HG02981 (cell line): Measurements from ENCODE around the gene ZNF474.
A peak's percentile ranks its signal among the peaks of the same experiment; 100 is the strongest.

Experiments used
- ATAC-seq: cut with Tn5 transposase; IDR thresholded peaks from one replicate; pipeline ENCODE4 v1.9.1; 2021; ENCODE audit warnings: mild to moderate bottlenecking, moderate library complexity; ENCODE audit not compliant: unreplicated experiment

The ZNF474 gene

DNA sequence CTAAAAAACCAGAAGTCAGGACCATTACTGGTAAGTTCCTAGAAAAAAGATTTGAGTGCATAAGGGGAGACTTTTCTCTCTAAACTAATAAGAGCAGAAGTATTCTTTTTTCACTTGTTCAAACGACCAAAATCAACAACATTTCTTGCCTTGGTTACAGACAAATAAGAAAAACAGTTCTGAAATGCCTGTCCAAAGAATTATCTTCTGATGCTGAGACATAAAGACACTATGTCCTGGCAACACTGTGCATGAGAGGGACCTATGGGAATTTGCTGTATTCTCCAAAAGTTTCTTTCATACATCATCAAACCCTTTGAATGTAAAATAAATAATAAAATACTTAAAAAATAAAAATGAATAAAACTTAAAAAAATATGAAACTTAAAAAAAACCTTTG is 50.4 kb downstream of the ZNF474 start:
- ATAC-seq: no peak

DNA sequence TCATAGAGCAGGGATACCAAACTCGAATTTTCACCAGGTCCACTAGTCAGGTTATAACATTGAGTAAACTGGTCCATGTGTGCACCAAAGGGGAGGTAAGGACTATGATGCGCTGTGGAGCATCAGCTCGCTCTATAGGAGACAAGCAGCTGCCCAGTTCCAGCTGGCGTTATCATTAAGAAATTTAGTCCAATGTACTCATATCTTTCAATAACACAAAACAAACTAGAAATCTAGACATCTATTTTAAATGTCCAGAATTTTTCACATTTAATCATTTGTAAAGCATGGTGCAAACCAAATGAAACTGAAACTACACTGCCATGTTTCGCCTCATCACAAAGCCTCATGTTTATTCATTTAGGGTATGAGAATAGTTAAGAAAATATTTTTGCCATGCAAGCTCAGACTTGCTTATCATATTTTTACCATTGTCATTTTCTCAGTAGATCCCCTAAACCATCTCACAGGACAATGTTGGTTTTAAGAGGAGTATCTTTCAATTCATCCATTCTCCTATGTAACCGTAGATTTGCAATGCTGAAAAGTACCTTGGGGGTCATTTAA is 50.9 kb downstream of the ZNF474 start:
- no peak for ATAC-seq

DNA sequence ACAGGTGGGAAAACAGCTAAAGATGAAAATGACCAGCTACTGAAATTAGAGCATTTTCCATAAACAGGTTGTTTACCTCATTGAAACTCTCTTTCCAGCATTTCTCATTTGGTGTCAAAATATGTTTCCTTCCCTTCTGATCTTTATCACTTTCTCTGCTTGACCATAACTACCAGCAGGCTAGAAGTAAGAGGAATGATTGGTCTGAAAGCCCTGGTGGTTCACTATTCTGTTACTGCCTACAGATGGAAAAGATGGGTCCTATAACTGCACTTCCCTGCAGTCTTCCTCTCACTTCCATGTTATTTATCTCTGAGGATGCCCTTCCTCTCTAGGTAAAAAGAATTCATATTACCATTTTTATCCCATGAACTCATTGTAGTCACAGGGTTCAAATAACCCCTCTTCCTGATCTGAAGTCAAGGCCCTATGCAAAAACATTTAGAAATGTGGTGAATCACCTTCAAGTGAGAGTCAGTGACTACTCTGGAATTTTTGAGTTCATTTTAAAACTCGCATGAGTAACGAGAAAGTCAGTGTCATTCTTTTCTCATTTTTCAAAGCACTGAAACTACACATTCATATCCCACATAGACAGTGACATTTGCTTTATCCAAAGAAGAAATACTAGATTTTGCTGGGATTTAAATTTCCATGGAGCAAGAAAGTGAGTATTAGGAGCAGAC is 51.7 kb downstream of the ZNF474 start:
- ATAC-seq: no peak

DNA sequence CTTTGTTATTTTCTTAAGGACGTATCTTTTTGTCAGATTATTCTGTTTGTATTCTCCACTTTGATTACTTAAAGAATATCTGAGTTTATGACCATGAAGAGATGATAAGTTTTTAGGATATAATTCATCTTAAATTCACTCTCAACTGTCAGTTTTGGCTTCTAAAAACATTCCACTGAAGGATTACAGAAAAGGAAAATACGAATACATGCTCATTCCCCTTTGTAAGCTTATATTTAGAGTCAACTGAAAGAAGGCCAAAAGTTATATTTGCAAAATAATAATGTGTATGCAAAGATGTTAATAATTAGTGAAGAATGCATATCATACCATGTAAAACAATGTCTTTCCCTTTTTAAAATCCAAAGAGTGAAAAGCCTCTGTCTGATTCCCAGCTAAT is 52.5 kb downstream of the ZNF474 start:
- ATAC-seq: no peak

DNA sequence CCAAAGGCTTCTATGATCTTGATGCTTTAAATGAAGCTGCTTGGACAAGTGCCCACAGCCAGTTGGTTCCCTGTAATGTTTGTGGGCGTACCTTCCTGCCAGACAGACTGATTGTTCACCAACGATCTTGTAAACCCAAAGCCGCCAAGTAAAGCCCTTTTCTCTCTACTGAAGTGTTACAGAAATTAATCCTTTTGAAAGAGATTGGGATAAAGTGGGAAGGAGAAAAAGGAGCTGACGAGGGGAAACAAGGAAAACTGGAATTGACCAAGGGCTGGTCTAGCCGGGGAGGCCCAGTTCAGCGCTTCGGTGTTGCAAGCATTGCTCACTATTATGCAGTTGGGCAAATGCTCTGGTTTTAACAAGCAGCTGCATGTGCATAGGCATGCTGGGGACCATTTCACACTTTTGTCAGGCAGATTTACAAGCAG is 53.2 kb downstream of the ZNF474 start:
- no peak for ATAC-seq

DNA sequence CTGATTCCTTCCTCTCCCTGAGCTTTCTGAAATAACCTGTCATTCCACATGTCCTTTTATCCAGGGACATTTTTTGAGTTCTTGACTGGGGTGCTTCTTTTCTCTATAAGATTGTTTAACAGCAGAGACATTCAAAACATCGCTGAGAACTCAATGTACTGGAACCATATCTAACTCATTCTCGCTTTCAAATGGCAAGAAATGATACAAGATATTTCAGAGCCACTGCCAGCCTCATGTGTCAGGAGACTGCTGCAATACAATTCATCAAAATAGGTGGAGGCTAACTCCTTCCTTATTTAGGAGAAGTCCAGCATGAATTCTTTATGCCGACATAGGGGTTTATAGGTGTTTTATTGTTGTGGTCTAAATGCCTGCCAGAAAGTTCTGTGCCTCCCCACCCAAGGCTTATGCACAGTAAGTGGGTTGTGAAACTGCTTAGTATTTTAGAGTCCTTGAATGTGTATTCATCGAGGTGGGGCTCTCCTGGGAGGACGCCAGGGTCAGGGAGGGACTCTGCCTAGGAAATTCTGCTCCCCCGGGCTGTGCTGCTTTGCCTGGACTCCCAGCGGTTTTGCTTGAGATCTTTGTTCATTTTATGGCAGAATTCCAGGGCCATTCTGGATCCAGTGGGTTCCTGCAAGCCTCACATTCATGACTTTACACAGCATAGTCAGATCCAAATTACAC is 53.9 kb downstream of the ZNF474 start:
- ATAC-seq: no peak

DNA sequence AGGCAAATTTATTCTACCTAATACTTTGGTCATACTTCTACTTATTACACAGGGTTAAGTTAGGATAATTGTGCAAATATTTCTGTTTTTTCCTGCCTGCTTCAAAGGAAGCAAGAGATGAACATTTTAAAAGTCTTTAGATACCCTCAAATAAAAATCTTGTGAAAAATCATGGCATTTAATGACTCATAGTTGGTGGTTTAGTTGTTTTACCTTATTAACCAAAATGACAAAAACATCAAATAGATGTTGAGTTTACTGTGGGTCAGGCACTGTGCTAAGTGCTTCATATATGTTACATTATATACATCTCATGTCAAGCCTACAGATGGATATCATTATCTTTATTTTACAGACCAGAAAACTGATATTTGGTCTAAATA is 54.4 kb downstream of the ZNF474 start:
- no peak for ATAC-seq

DNA sequence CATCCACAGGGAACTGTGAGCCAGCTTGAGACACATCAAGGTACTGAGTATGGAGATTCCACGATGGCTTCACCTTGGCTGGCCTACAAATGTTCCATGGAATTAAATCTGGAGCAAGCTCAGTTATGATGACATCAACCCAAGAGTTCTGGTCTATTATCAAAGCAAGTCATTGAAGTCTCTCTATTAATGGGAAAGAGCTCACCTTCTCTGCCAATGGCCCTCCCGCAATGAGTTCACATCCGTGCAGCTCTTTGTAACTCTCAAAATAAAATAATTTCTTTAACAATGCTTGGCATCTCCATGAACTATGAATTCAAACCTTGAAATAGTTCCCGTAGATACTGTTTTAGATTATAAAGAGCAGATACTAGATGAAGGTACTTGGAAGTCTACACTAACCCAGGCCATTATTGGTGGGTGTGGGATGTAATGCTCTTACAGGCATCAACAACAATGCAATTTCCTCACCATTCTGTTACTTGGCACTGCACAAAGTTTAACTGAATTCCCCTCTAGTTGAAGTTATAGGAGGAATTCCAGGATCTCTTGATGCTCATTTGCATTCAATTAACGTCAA is 55.4 kb downstream of the ZNF474 start:
- no peak for ATAC-seq

DNA sequence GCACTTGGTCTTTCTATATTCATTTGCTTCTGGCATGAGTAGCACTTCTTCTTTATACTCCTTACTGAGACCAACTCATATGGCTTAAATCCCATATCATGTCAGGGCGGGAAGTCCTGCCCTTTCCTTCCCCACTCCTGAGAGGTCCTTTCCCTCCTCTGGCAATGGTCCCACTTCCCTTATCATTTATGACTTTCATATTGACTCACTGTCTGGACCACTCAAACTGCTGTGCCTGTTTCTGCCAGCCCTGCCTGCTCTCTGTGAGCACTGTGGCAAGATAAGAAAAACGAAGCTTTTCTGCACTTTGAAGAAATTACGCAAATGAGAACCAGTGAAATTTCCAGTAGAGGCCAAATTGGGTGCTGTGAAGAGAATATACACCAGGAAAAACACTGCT is 58.1 kb downstream of the ZNF474 start:
- no peak for ATAC-seq

DNA sequence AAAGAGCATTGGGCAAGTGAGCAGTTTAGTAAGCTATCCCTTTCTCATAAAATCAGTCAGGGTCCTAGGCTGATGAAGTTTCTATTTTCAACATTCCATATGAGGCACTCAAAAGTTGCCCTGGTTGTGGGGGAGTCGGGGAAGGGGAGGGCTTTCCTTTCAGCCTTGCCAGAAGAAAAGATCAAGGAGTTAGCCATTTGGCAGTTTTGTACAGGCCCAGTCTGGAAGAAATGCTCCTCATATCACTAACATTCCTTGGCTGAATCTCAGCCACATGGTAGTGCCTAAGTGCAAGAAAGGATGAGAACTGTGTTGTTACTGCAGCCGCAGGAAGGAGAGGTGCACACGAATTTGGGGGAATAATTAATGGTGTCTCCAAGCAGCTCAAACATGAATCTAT is 60.8 kb downstream of the ZNF474 start:
- no peak for ATAC-seq

DNA sequence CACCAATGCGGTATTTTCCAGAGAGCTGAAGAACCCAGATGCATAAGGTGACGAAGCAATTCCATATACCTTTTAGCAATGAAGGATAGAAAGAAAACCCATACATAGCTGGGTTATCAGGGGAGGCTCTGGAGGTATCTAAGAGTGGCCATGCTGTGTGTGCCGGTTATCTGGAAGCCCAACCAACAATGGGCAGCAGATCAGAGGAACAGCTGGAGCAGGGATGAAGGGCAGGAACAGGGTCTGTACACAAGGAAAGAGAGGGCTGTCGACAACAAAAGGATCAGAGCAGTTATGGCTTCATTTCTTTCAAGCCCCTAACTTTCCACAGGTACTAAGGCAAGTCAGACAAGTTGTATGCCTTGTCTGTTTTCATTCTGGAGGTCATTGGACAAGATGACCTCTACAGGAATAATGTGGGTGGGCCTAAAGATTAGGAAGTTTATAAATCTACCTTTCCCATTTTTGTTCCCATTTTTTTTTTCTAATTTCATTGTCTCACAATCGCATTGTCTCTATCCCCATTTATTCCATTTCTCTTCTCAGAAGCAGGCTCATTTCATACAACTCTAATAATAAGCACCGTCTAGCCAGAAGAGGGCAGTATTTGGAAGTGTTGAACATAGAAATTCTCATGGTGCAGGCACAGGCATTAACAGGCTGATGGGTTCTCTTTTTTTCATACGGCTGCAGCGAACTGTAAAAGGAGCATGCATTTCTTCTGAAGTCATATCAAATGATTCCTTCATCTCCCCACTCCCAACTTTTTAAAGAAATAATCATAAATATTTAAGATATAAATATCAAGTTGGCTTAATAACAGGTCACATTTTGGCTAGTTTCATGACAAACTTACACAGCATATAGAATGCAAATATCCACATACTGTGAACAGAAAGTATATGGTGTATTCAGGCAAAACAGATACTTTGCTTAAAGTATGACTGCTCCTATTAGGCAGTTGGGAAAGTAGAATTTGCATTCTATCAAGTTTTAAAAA is 63.5 kb downstream of the ZNF474 start:
- peak; percentile 74 for ATAC-seq

DNA sequence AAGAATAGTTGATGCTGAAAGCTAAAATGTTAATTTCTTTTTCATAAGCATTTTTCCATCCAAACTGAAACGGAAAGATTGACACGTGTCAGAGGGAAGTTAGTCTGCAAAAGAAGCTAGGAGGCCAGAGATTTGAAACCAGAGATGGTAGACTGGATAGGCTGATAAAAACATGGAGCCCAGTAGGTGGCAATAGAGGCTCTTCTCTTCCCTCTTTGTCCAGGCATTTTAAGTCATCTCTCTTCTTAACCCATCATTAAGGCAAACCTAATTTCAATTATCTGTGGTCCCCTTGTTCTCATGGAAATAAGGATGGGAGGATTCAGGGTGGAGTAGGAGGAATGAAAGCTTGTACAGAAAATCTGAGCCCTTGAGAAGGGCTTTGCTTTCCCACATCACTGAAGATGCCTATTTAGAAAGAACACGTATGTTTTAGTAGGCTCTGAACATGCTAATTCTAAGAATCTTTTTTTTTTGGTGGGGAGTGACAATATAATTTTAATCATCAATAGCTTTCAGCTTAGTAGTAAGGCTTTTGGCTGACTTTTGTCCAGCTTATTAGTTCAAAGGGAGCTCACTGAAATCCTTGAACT is 66.6 kb downstream of the ZNF474 start:
- no peak for ATAC-seq

DNA sequence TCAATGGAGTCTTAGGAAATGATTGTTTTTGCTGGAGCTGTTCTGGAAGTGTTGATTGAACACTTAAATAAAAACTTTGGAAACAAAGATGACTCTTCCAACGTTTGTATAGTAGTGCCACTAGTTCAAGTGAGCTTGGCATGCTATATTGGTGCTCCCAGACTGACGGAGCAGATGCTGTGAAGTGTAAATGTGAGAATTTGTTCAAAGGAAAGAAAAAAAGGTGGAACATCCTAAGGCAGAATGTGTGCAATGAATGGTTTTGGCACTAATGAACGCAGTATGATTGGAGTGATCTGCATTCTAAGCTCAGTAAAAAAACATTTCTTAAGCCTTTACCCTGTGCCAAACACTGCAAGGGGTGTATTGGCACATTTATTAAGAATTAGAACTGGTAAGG is 69.8 kb downstream of the ZNF474 start:
- no peak for ATAC-seq

DNA sequence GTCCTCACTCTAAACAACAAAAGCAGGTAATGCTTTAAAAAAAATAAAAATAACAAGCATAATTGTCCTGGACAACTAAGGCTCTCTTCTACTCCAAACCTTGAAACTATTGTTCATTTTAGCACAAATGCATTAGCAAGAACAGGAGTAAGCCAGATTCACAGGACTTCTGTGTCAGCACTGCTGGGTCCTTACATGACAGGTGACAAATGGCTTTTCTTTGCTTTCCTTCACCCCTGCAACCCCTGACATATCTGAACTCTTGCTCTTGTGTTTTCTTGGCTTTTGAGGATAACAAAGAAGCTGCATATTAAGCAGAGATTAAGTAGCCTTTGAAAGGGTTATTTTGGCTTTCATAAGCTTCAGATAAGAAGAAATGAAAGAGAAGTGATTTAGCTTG is 71.1 kb downstream of the ZNF474 start:
- ATAC-seq: no peak

DNA sequence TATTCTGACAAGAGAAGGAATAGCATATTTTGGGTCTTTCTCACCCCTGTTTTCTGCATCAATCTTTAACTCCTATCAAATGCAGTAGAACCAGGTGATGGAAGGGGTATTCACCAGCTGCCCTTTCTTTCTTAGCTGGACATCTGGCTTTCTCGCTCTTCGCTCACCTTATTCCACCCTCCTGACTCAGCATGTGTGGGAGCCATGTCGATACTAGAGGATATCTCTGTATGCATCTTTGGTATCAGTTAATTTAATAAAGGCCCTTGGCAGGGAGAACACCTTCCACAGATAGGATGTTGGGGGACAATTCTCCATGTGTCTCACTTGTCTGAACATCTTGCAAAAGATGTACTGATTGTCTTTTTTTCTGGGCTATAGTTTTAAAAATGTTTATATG is 71.5 kb downstream of the ZNF474 start:
- no peak for ATAC-seq

DNA sequence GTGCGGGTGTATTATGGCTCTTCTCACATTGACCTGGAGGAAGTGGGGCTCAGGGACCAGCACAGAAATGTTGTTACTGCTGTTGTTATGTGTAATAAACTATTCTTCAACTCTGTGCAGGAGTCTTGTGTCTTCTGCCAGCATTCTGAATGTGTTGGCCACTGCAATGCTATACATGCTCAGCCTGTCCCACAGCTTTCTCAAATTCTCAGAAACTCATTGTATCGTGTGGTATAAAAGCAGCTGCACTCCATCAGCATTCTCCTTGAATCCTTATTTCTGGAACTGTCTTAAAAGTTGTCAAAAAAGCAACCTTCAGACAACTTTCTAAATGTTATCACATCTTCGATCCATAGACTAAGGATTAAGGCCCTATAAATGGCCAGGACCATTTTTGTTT is 72.0 kb downstream of the ZNF474 start:
- no peak for ATAC-seq

DNA sequence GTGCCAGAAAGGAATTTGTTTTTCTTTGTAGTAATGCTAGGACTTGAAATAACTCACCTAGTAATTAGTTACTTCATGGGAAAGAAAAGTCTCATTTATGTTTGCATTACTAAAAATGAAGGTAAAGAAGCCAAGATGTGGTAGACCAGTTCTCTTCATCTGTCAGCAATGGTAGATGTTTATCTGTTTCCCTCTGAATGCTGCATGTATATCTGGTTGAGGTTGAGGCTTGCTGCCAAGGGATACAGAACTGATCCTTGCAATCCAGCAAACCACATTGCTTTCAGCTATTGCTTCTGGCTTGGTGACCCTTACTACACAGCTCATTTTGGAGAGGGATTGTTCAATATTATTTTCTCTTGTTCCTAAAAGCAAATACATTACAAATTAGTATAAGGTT is 73.6 kb downstream of the ZNF474 start:
- no peak for ATAC-seq
